K562 (cell line): ENCODE measurements around the gene ZDHHC11B. TPM values are rescaled to one million over a fixed set of nuclear protein-coding genes. Genes with fewer than 3 reads are reported as not detected.

ENCODE experiments used
- CEBPG ChIP-seq, 3 experiments: fragments of 200-800 bp in 1 of 3; sonication (Bioruptor generic) in 1 of 3; sonication (generic) in 1 of 3; formaldehyde crosslinking in 1 of 3; IDR thresholded peaks in 2 of 3; conservative IDR thresholded peaks in 1 of 3; 2 replicates each; pipeline versions ENCODE4 v1.6.1 to v1.8.0; 2016 to 2022; ENCODE audit warnings: missing compliant biosample characterization in 2 of 3, missing genetic modification characterization in 2 of 3, mild to moderate bottlenecking in 1 of 3, missing genetic modification reagents in 1 of 3
- ERF ChIP-seq: fragments of 450-650 bp; formaldehyde crosslinking; IDR thresholded peaks from 2 replicates; pipeline ENCODE4 v1.4.0; 2020; ENCODE audit warnings: mild to moderate bottlenecking, mixed read lengths
- HBP1 ChIP-seq: fragments of 450-650 bp; formaldehyde crosslinking; IDR thresholded peaks from 2 replicates; pipeline ENCODE4 v1.4.0; 2022; ENCODE audit warnings: missing genetic modification characterization
- RREB1 ChIP-seq: fragments of 250-450 bp; sonication (Bioruptor Pico); IDR thresholded peaks from 2 replicates; pipeline ENCODE4 v1.4.0; 2020
- TRIM24 ChIP-seq, 2 experiments: fragments of 450-650 bp; IDR thresholded peaks; 2 replicates each; pipeline ENCODE4 v1.6.1; 2016
- ZBTB7A ChIP-seq: IDR thresholded peaks from 2 replicates; pipeline ENCODE4 v1.6.1; 2011; ENCODE audit warnings: low read depth, mild to moderate bottlenecking, low read length, moderate library complexity, borderline replicate concordance; ENCODE audit not compliant: control insufficient read depth
- ZBTB9 ChIP-seq: fragments of 450-650 bp; formaldehyde crosslinking; IDR thresholded peaks from 2 replicates; pipeline ENCODE4 v1.4.0; 2020; ENCODE audit warnings: mild to moderate bottlenecking, moderate library complexity
- ZNF121 ChIP-seq: sonication (generic); formaldehyde crosslinking; conservative IDR thresholded peaks from 2 replicates; pipeline ENCODE4 v1.8.0; 2022; ENCODE audit warnings: missing genetic modification reagents
- ZNF347 ChIP-seq: fragments of 450-650 bp; formaldehyde crosslinking; IDR thresholded peaks from 2 replicates; pipeline ENCODE4 v1.4.0; 2020; ENCODE audit warnings: low read depth, mild to moderate bottlenecking, moderate library complexity
- ZNF445 ChIP-seq: fragments of 250-450 bp; sonication (Bioruptor Pico); IDR thresholded peaks from 2 replicates; pipeline ENCODE4 v1.4.0; 2020; ENCODE audit warnings: low read depth, mild to moderate bottlenecking, moderate library complexity
- ZNF57 ChIP-seq: fragments of 450-650 bp; formaldehyde crosslinking; IDR thresholded peaks from 2 replicates; pipeline ENCODE4 v1.4.0; 2020; ENCODE audit warnings: mild to moderate bottlenecking, moderate library complexity
- polyA plus RNA-seq, 8 experiments: library from polyadenylated mRNA; depleted of rRNA in 4 of 8; stranded (reverse) in 5 of 8; unstranded in 3 of 8; fragments of >200 nt; fragmentation: Nextera tagmentation in 2 of 8; fragmentation: Illumina TruSeq in 1 of 8; extraction: Ambion mirVana in 2 of 8; extraction: Trizol in 1 of 8; gene quantifications; 2 replicates each; pipeline versions ENCODE4 v1.2.1 to v1.2.3, GENCODE V29; 2011 to 2014; ENCODE audit warnings: inconsistent platforms in 1 of 8, missing spikeins in 1 of 8
- total RNA-seq, 7 experiments: library from RNA; depleted of rRNA in 6 of 7; stranded (reverse); fragments of >200 nt in 6 of 7; fragmentation: Illumina TruSeq in 2 of 7; extraction: Trizol in 2 of 7; gene quantifications; 2 replicates each; pipeline versions ENCODE4 v1.2.1 to v1.2.3, GENCODE V29; 2011 to 2021; ENCODE audit warnings: low replicate concordance in 1 of 7

ZDHHC11B gene
- total and polyA plus RNA-seq, 9 of the 15 experiments (the other 6 are each of a cell fraction or from before 2014, with no cell fraction given) = 0.03 to 0.23 (median 0.15) TPM; not detected in 3

- TF ChIP-seq ZBTB7A (peak; percentile 79), ZBTB9 (CRISPR knock-in tag) (peak; percentile 46; the same call in 1 of the 2 replicates), ZNF445 (no peak), RREB1 (CRISPR knock-in tag) (no peak), ZNF57 (CRISPR knock-in tag) (no peak), CEBPG (CRISPR knock-in tag; IDR thresholded peaks at IDR 0.05) (0 out of 2 replicates have a peak, but pooled peaks have one; percentile 15), CEBPG (tag; conservative IDR thresholded peaks at IDR 0.05 in 1 of 2, IDR thresholded peaks at IDR 0.05 in 1 of 2) (no peak), HBP1 (CRISPR knock-in tag) (no peak), ZNF121 (no peak), ERF (0 out of 2 replicates have a peak, but pooled peaks have one; percentile 23), ZNF347 (CRISPR knock-in tag) (no peak), TRIM24 (IDR thresholded peaks at IDR 0.05) (no peak)
Measured at GRCh38 chr5:671459-672328, 112.8 kb downstream of the ZDHHC11B start (continued).
